ENCODE data around the gene EXOC3. TPM values are rescaled to one million over a fixed set of nuclear protein-coding genes. Genes with fewer than 3 reads are reported as not detected.
A peak's percentile ranks its signal among the peaks of the same experiment; 100 is the strongest.

EXOC3 gene
- total RNA-seq: 33.7 and 37.3 TPM in 2 replicates

- TF ChIP-seq, protein P1, sequence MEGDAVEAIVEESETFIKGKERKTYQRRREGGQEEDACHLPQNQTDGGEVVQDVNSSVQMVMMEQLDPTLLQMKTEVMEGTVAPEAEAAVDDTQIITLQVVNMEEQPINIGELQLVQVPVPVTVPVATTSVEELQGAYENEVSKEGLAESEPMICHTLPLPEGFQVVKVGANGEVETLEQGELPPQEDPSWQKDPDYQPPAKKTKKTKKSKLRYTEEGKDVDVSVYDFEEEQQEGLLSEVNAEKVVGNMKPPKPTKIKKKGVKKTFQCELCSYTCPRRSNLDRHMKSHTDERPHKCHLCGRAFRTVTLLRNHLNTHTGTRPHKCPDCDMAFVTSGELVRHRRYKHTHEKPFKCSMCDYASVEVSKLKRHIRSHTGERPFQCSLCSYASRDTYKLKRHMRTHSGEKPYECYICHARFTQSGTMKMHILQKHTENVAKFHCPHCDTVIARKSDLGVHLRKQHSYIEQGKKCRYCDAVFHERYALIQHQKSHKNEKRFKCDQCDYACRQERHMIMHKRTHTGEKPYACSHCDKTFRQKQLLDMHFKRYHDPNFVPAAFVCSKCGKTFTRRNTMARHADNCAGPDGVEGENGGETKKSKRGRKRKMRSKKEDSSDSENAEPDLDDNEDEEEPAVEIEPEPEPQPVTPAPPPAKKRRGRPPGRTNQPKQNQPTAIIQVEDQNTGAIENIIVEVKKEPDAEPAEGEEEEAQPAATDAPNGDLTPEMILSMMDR (IDR thresholded peaks at IDR 0.05; ENCODE audit: insufficient read depth, low read length, poor library complexity, severe bottlenecking): no peak
- no peaks in the 10 kb centered on the region for H3K36me3 ChIP-seq (ENCODE audit: control insufficient read depth, insufficient read depth, low read length)
- no peak for DNase-seq (ENCODE audit: low read depth)
- no peaks in the 10 kb centered on the region for H3K27me3 ChIP-seq (ENCODE audit: control insufficient read depth, insufficient read depth, low read length)
- peak within 1 kb of the TSS; percentile 92 for H3K4me3 ChIP-seq (ENCODE audit: low read depth, low read length)
Measured at GRCh38 chr5:442335-443238, at the start of gene EXOC3. Gene EXOC3, plus strand, starts transcription at chr5:443176. Its CDS starts 3,030 bp downstream, at chr5:446206.

DNA sequence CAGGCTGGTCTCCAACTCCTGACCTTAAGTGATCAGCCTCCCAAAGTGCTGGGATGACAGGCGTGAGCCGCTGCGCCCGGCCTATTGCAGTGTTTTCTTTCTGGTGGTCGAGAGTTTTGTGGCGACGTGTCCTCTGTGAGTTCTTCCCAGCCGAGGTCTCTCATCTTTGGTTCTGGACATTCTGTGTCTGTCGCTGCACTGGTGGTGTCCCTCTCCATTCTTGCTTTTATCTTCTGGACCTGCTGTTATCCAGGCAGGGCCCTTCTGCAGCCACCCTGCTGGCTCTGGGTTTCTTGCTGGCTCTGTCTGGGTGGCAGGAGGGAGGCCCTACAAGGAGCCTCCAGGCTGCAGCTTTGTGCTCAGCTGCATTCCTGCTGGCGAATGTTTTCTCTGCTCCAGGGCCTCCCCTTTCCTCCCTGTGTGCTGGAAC is 49.1 kb upstream of the EXOC3 start:
- H3K27me3 ChIP-seq (ENCODE audit: control insufficient read depth, insufficient read depth, low read length): no peaks in the 10 kb centered on the region
- H3K4me3 ChIP-seq (ENCODE audit: low read depth, low read length): no peak overlapping the region
- H3K36me3 ChIP-seq (ENCODE audit: control insufficient read depth, insufficient read depth, low read length): no peaks in the 10 kb centered on the region
- no peak for DNase-seq (ENCODE audit: low read depth)
- TF ChIP-seq, protein P1 (IDR thresholded peaks at IDR 0.05; ENCODE audit: insufficient read depth, low read length, poor library complexity, severe bottlenecking): no peak

- TF ChIP-seq, protein P1 (IDR thresholded peaks at IDR 0.05; ENCODE audit: insufficient read depth, low read length, poor library complexity, severe bottlenecking): no peak
- H3K36me3 ChIP-seq (ENCODE audit: control insufficient read depth, insufficient read depth, low read length): no peaks in the 10 kb centered on the region
- no peak overlapping the region for H3K4me3 ChIP-seq (ENCODE audit: low read depth, low read length)
- no peak for DNase-seq (ENCODE audit: low read depth)
- peaks cover 1% of the 10 kb centered on the region for H3K27me3 ChIP-seq (ENCODE audit: control insufficient read depth, insufficient read depth, low read length)
Measured at GRCh38 chr5:394671-395155, 48.3 kb upstream of the EXOC3 start.

- DNase-seq (ENCODE audit: low read depth): peak; percentile 32
- TF ChIP-seq, protein P1 (IDR thresholded peaks at IDR 0.05; ENCODE audit: insufficient read depth, low read length, poor library complexity, severe bottlenecking): no peak
- Histone ChIP-seq H3K27me3 (ENCODE audit: control insufficient read depth, insufficient read depth, low read length) (peaks cover 2% of the 10 kb centered on the region), H3K36me3 (ENCODE audit: control insufficient read depth, insufficient read depth, low read length) (no peaks in the 10 kb centered on the region), H3K4me3 (ENCODE audit: low read depth, low read length) (no peak overlapping the region)
Measured at GRCh38 chr5:395156-395920, 47.6 kb upstream of the EXOC3 start.

GRCh38 chr5:395921-396530 is 47.0 kb upstream of the EXOC3 start:
- Histone ChIP-seq H3K27me3 (ENCODE audit: control insufficient read depth, insufficient read depth, low read length) (peaks cover 2% of the 10 kb centered on the region), H3K4me3 (ENCODE audit: low read depth, low read length) (no peak overlapping the region), H3K36me3 (ENCODE audit: control insufficient read depth, insufficient read depth, low read length) (no peaks in the 10 kb centered on the region)
- no peak for DNase-seq (ENCODE audit: low read depth)
- TF ChIP-seq, protein P1 (IDR thresholded peaks at IDR 0.05; ENCODE audit: insufficient read depth, low read length, poor library complexity, severe bottlenecking): no peak
